ENCODE measurements around the gene CYB561D2. TPM values are rescaled to one million over a fixed set of nuclear protein-coding genes. Genes with fewer than 3 reads are reported as not detected.

The CYB561D2 gene
- total RNA-seq, 1 experiment from 2014 or later: 8.3 TPM

DNA sequence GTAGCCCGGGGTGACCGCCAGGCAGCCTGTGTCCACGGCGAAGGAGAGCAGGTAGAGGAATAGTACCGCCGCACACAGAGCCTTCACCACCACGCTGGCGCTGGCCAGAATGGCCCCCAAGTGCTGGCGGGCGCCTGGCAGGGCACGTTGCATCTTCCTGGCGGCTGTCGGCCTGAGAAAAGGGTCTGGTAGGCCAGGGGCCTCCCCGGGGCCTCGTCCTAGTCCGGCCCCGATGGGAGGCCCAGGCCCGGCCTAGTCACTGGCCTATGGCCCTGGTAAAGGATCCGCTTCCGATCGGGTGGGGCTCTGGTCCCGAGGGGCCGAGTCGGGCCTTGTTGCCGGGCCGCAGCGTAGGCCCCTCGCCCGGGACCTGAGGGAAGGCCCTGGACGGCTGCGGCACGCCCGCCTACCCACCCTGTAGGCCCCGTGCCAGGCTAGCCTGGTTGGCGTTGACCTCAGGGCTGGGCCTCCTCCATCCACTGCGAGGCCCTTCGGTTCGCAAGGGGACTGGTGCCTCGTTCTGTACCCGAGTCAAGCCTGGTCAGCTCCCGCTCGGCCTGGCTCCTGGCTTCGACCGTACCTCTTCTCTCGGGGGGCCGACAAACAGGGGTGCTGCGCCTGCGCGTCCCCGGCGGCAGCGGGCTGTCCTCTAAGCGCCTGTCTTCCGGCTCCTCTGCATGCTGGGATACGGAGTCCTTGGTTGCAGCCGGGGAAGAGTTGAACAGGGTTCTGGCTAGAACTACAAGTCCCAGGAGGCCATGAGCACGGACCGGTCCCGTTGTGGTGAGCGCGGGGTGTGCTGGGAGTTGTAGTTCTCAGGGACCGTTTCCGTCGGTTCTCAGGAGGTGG lies 8.5 kb downstream of the CYB561D2 start, which contains the start of gene TMEM115:
Gene TMEM115, minus strand, starts transcription at position 611 of the 849 bp plus-strand sequence. Its CDS starts 458 bp downstream, at position 153.
- DNase-seq (ENCODE audit: extremely low read depth, low read depth): peak; percentile 96

DNA sequence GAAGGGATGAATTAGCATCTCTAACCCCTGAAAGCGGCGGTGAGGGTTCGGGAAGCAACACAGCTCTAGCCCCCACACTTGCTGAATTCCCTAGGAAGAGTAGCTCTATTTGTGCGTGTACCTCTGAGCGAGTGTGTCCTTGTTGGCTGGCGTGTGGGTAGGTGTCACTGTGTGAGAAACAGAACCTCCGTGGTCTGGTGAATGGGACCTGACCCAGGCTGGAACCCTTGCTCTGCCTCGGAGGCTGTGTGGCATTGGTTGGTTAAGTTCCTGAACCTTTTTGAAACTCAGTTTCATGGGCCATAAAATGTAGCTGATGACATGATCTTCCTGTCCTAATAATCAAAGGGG lies 9.1 kb downstream of the CYB561D2 start:
- no peak for DNase-seq (ENCODE audit: extremely low read depth, low read depth)

DNA sequence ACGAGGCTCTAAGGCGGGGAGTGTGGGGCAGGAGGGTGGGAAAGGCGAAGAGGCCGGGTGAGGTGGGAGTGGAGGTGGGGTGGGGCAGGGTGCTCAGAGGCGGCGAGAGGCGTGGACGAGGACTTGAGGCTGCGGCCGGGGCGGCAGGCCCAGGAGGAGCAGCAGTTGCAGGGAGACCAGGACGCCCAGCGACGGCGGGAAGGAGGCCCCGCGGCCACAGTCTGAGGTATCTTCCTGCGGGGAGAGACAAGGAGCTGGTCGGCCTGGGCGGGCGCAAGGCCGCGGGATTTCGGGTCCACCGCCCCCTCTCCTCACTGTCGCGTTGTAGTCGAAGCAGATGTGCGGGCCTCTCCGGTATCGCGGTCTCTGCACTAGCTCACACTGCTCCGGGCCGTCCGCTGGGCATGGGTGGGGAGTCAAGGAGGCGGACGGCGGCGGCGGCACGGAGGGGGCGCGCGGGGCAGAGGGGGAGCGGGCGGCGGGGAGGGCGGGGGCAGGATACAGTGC lies 14.0 kb downstream of the CYB561D2 start:
- no peak for DNase-seq (ENCODE audit: extremely low read depth, low read depth)

- DNase-seq (ENCODE audit: extremely low read depth, low read depth): no peak
Measured at GRCh38 chr3:50365080-50365841, 14.6 kb downstream of the CYB561D2 start.

DNA sequence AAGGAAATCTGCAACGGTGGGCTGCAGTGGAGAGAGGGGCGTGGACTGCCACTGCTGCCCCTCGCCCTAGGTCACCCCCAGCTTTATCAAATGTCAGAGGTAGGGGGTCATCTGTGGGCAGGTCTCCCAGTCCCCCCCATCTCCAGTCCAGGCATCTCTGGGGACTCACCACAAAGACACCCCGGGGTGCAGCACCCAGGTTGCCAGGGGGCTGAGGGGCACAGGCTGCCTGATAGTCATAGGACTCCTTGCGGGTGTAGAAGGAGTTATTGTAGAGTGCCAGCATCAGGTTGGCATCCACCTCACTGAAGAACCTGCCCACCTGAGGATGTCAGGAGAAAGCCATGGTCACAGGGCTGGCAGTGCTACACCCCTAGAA lies 15.2 kb downstream of the CYB561D2 start:
- DNase-seq (ENCODE audit: extremely low read depth, low read depth): no peak

DNA sequence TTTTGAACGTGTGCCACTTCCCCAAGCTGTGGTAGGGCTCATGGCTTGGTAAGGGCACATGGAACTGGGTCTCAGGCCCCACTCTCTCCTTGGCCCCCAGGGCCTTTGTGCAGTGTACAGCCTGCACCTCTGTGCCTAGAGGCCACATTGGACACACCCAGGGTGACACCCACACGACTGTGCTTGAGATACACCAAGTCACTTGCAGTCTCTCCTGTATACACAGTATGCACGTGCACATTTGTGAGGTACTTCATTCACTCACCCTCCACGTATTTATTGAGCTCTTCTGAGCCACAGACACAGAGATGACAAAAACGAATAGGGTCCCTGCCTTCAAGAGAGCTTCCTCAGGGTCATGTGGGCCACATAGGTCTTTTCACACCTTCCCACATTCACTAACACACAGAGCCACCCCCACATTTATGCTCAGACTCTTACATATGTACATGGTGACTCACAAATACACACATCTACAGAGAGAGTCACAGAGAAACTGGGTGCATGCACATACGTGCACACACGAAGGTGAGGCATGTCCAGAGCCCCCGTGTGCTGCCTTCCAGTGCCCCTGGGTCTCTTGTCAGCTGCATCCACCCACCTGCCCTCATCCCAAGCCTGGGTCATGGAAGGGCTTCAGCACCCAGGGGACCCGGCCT lies 18.5 kb downstream of the CYB561D2 start:
- DNase-seq (ENCODE audit: extremely low read depth, low read depth): no peak

GRCh38 chr3:50370594-50370993 lies 19.9 kb downstream of the CYB561D2 start:
- DNase-seq (ENCODE audit: extremely low read depth, low read depth): no peak

DNA sequence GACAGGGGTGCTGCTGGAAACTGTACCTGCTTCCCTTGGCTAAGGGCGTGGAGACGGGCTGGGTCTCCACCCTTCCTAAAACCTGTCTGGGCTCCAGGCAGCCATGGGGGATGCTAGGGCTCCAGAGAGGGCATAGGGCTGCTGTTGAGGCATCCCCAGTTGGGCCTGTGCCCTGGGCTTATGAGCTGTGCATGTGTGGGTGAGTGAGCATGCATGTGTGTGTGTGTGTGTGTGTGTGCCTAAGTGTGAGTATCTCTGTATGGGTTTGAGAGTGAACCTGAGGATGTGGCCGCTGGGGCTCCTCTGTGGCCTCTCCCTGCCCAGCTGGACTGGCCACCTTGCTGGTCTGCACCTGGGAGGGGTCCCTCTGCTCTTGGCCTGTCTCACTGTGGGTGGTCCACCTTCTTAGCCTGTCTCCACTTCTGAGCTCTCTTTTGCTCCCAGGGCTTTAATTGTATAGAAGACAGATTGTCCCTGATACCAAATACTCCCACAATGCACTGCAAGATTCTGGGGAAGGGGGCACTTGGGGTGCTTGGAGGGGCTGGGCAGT lies 20.5 kb downstream of the CYB561D2 start:
- no peak for DNase-seq (ENCODE audit: extremely low read depth, low read depth)

DNA sequence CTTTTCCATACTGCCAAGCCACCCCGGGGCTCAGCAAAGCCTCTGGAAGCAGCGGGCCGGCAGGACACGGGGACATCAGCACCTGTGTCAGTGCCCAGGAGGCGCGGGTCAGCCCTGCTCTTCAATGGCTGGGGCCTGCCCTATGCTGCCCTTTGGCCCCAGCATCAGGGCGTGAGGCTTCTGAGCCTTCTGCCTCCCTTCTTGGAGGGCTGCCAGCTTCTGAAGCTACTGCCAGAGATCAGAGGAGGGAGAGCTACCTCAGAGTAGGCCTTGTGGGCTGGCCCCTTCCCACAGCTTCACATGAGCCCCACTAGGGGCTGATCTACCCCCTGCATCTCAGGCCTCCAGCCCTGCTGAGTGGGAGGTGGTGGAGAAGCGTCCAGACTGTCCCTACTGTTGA lies 21.7 kb downstream of the CYB561D2 start:
- no peak for DNase-seq (ENCODE audit: extremely low read depth, low read depth)

GRCh38 chr3:50373146-50374051 lies 22.7 kb downstream of the CYB561D2 start:
- DNase-seq (ENCODE audit: extremely low read depth, low read depth): no peak

DNA sequence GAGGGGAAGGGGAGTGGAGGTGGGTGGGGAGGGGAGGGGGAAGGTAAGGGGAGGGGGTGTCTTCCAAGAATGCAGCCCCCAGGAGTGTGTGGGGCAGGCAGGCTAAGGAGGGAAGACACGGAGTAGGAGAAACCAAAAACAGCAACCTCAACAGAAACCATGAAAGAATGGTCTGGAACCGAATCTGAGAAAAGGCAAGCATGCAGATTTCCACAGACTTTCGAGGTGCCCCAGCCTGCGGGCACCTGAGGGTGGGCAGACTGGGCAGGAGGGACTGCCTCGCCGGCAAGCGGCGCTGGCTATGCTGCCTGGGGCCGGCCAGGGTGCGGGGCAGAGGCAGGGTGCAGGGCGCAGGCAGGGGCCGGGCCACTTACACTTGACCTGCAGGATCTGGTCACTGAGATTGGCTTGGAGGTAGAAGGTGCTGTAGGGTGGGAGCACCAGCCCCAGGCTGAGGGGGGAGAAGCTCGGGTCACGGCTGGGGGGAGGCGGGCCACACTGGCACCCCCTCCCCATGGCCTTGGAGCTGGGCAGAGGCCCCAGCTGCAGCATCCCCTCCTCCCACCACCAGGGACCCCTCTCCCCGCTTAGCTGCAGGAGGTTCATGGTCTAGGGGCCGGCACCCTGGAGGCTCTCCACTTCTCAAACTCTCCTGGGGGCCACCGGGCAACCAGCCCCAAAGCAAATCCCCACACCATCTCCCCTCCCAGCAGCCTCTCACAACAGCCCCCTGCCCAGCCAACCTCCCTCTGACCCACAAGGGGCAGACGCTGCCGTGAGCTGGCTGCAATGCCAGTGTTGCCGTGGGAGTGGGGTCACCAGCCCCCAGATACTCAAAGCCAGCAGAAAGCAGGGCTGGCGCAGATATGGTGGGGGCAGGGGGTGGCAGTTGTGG lies 23.9 kb downstream of the CYB561D2 start:
- no peak for DNase-seq (ENCODE audit: extremely low read depth, low read depth)

GRCh38 chr3:50375258-50375931 lies 24.7 kb downstream of the CYB561D2 start:
- no peak for DNase-seq (ENCODE audit: extremely low read depth, low read depth)

DNA sequence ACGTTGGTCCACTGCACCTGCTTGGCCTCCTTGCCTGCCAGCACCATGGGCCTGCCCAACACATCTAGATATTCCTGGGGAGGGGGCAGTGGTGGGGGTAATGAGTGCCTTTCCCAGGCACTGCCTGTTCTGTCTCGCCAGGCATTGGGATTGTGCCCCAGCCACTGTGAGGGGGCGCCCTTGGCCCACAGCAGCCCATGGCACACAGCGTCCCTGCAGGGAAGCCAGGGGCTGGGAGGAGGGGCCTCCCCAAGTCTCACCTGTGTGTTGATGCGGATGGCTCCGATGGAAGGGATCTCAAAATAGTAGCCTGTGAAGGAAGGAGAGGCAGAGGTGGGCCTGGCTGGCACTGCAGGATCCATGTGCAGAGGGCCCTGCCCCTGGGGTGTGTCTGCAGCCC lies 27.4 kb downstream of the CYB561D2 start:
- DNase-seq (ENCODE audit: extremely low read depth, low read depth): no peak

DNA sequence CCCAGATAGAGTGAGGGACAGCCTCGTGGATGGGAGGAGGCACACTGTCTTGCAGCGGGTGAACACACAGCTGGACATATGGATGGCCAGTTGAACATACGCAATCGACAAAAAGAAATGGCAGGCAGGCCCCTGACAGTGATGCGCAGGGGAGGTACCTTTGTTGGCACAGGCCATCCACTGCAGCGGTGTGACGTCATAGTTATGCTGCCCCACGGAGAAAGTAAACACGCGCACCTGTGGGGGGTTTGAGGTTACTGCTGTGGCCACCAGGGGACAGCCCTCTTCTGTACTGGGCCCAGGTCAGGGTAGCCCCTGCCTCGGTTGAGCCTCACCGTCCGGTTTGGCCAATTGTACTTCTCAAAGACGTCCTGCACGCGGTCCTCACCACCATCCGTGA lies 28.1 kb downstream of the CYB561D2 start:
- no peak for DNase-seq (ENCODE audit: extremely low read depth, low read depth)

DNA sequence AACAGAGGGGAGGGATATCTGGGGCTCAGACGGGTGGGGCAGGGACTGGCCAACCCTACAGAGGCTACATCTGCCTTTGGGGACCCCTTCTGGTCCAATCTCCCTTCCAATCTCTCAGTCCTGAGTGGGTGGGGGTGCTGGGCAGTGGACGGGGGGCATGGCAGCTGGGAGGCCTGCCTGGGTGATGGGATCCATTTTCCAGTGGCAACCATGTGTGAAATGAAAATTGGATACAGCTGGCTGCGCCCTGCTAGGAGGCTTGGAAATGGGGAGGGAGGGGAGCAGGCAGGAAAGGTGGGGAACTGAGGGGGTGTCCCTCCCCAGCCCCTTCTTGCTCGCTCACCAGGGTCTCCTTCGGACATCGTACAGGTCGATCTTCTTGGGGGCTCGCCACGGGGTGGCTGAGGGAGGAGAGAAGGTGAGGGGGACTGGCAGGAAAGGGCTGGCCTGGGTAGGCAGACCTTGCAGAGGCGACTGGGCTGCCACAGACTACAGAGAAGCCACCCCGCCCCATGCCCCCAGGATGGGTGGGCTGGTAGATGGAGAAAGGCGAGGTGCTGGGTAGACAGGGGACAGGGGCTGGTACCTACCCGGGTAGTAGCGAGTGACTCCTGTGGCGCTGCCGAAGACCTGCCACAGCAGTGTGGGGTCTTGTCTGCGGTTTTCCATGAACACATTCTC lies 29.9 kb downstream of the CYB561D2 start:
- no peak for DNase-seq (ENCODE audit: extremely low read depth, low read depth)

DNA sequence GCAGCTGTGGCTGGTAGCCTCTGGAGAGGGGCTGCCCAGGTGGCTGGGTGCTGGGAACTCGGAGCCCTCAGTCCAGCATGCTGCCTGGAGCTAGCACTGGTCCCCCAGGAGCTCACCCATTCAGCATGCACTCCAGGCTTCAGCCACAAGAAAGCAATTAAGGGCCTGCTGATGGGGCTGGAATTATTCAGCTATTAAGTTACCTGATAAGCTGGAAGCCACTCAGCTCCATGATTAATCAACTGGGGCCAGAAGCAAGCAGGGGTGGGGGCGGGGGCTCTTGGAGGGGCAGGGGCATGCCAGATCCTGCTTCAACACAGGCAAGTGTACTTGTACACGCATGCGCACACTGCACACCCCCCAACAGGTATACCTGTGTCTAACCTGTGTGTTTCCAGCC lies 30.7 kb downstream of the CYB561D2 start:
- DNase-seq (ENCODE audit: extremely low read depth, low read depth): no peak

DNA sequence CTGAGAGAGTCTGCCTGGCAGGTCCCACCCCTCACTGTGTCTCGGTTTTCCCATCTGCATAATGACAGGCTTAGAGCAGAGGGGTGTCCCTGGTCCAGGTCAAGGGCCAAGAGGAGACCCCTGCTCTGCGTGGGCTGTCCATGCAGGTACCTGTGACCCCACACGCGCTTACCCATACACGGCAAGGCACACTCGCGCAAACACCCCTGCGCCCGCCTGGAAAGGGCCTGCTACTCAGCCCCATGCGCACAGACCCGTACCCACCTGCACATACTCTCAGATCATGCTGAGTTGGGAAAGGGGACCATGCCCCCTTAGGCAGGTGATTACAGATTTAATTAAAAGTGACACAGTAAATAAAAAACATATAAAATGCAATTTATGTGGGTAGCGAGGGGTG lies 32.1 kb downstream of the CYB561D2 start:
- no peak for DNase-seq (ENCODE audit: extremely low read depth, low read depth)

DNA sequence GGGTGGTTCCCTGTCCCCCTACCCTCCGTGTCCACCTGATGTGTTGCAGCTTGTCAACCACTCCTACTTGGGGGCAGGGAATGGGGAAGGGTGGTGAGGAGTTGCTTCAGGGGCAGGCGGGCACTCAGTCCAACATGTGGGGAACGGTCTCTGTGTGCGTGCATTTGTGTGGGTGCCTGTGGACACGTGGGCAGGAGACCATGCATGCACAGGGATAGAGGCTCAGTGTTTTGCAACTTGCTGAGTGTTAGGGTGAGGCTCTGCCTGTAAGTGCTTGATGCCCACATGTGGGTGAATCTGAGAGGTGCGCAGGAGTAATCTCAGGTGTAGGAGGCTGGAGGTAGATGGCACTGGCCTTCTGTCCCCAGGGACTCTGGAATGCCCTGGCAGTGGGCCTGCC lies 33.1 kb downstream of the CYB561D2 start:
- DNase-seq (ENCODE audit: extremely low read depth, low read depth): no peak

All from NCI-H460 (cell line).